GM04503 (cell line): ENCODE results near the gene MRPL53.
"Not testable (repeated sequence)": the region's sequence is repeated elsewhere in the genome, so short reads cannot be mapped to it uniquely, and the experiment has no call there.

Experiments
- DNase-seq: peaks from one replicate; pipeline ENCODE4 v3.0.0-alpha.2; 2012; ENCODE audit warnings: low read depth

Gene MRPL53

GRCh38 chr2:74502147-74502719 lies 29.8 kb upstream of the MRPL53 start:
- no peak for DNase-seq

- DNase-seq, result no peak
These were observed 29.0 kb upstream of the MRPL53 start for GRCh38 chr2:74501335-74502071.

- DNase-seq, result no peak
These were observed 28.1 kb upstream of the MRPL53 start for GRCh38 chr2:74500578-74500946.

GRCh38 chr2:74499940-74500577 lies 27.6 kb upstream of the MRPL53 start:
- DNase-seq, result no peak

GRCh38 chr2:74499267-74499939 lies 26.9 kb upstream of the MRPL53 start, which contains the start of gene LBX2:
Gene LBX2 (minus strand): TSS chr2:74499603. CDS start chr2:74499537, 66 bp downstream.
- no peak for DNase-seq

GRCh38 chr2:74498500-74499266 lies 26.2 kb upstream of the MRPL53 start:
- DNase-seq, result no peak

- DNase-seq, result no peak
These were observed 25.5 kb upstream of the MRPL53 start for GRCh38 chr2:74497777-74498499.

GRCh38 chr2:74496997-74497776 lies 24.7 kb upstream of the MRPL53 start:
- no peak for DNase-seq

- DNase-seq, result no peak
These were observed 23.0 kb upstream of the MRPL53 start for GRCh38 chr2:74495440-74495839.

- no peak for DNase-seq
These were observed 21.1 kb upstream of the MRPL53 start for GRCh38 chr2:74493546-74493945.

- no peak for DNase-seq
These were observed 19.4 kb upstream of the MRPL53 start for GRCh38 chr2:74491648-74492544.

GRCh38 chr2:74489906-74490305 lies 17.4 kb upstream of the MRPL53 start:
- no peak for DNase-seq

- DNase-seq, result no peak
These were observed 16.4 kb upstream of the MRPL53 start for GRCh38 chr2:74488643-74489481.

GRCh38 chr2:74486141-74486540 lies 13.7 kb upstream of the MRPL53 start:
- DNase-seq, result no peak

- DNase-seq, result not testable (repeated sequence)
These were observed 11.2 kb upstream of the MRPL53 start for GRCh38 chr2:74483675-74484164.

- peak; percentile 84 for DNase-seq
These were observed 10.6 kb upstream of the MRPL53 start, which contains the start of the genes CCDC142 and TTC31 for GRCh38 chr2:74482801-74483674. Gene CCDC142 (minus strand): TSS chr2:74482998. CDS start chr2:74482837, 161 bp downstream. Gene TTC31 (plus strand): TSS chr2:74483081. CDS start chr2:74483096, 15 bp downstream.
